Globus pallidus (tissue), 1 donor: ENCODE results near the gene HIPK2.
A peak's percentile ranks its signal among the peaks of the same experiment; 100 is the strongest.

ENCODE experiments used
- DNase-seq: peaks from one replicate; pipeline ENCODE4 v3.0.0-alpha.2; 2015; ENCODE audit warnings: low spot score

HIPK2 gene

GRCh38 chr7:139783647-139784385 is 6.0 kb upstream of the HIPK2 start:
- no peak for DNase-seq

- DNase-seq: no peak
Observed at GRCh38 chr7:139782932-139783331, 5.1 kb upstream of the HIPK2 start.

GRCh38 chr7:139777133-139777891 is 486 bp downstream of the HIPK2 start:
- DNase-seq: no peak

GRCh38 chr7:139776486-139777132 is 1.2 kb downstream of the HIPK2 start:
- peak; percentile 74 for DNase-seq

- peak; percentile 84 for DNase-seq
Observed at GRCh38 chr7:139775829-139776266, 1.9 kb downstream of the HIPK2 start.

- no peak for DNase-seq
Observed at GRCh38 chr7:139774376-139774775, 3.4 kb downstream of the HIPK2 start.

GRCh38 chr7:139773371-139773770 is 4.4 kb downstream of the HIPK2 start:
- no peak for DNase-seq

- no peak for DNase-seq
Observed at GRCh38 chr7:139772873-139773272, 4.9 kb downstream of the HIPK2 start.

- DNase-seq: no peak
Observed at GRCh38 chr7:139772115-139772514, 5.7 kb downstream of the HIPK2 start.

GRCh38 chr7:139771001-139771956 is 6.5 kb downstream of the HIPK2 start:
- no peak for DNase-seq

- no peak for DNase-seq
Observed at GRCh38 chr7:139769761-139770160, 8.0 kb downstream of the HIPK2 start.

GRCh38 chr7:139769066-139769465 is 8.7 kb downstream of the HIPK2 start:
- DNase-seq: no peak

- no peak for DNase-seq
Observed at GRCh38 chr7:139768249-139768824, 9.5 kb downstream of the HIPK2 start.

- DNase-seq: no peak
Observed at GRCh38 chr7:139767561-139767982, 10.2 kb downstream of the HIPK2 start.

- DNase-seq: no peak
Observed at GRCh38 chr7:139765143-139765542, 12.7 kb downstream of the HIPK2 start.

GRCh38 chr7:139763330-139763729 is 14.5 kb downstream of the HIPK2 start:
- no peak for DNase-seq

- no peak for DNase-seq
Observed at GRCh38 chr7:139762886-139763285, 14.9 kb downstream of the HIPK2 start.

GRCh38 chr7:139758388-139758787 is 19.4 kb downstream of the HIPK2 start:
- DNase-seq: no peak

GRCh38 chr7:139757968-139758367 is 19.8 kb downstream of the HIPK2 start:
- DNase-seq: no peak

- no peak for DNase-seq
Observed at GRCh38 chr7:139753693-139754111, 24.1 kb downstream of the HIPK2 start.

- DNase-seq: no peak
Observed at GRCh38 chr7:139753081-139753692, 24.6 kb downstream of the HIPK2 start.
